AG04449 (cell line): ENCODE measurements around the gene MFRP.

Source experiments
- CTCF ChIA-PET: fragments of 350-600 bp; formaldehyde crosslinking; extraction: SDS; loops from one replicate; lab custom pipeline; 2021; ENCODE audit warnings: antibody characterized with exemption; lab: Yijun Ruan, JAX
- POLR2A ChIA-PET: fragments of 400-600, 350-600 bp; formaldehyde crosslinking; extraction: SDS; loops from one replicate; lab custom pipeline; 2020; ENCODE audit warnings: antibody characterized with exemption, inconsistent platforms; lab: Yijun Ruan, JAX
- DNase-seq: peaks from one replicate; pipeline ENCODE4 v3.0.0-alpha.2; 2010; ENCODE audit warnings: low read depth, low spot score
- H3K4me3 ChIP-seq: 2 replicates; pipeline ENCODE4 v1.5.1; 2011; ENCODE audit warnings: low read depth, mild to moderate bottlenecking, control low read depth, low read length
- TF ChIP-seq, protein P1 (sequence below): IDR thresholded peaks from one replicate; pipeline ENCODE4 v1.5.1; 2011; ENCODE audit warnings: mild to moderate bottlenecking, moderate library complexity, low read length, control low read depth, inconsistent platforms; ENCODE audit not compliant: insufficient read depth; ENCODE audit errors: missing control alignments

The MFRP gene

DNA sequence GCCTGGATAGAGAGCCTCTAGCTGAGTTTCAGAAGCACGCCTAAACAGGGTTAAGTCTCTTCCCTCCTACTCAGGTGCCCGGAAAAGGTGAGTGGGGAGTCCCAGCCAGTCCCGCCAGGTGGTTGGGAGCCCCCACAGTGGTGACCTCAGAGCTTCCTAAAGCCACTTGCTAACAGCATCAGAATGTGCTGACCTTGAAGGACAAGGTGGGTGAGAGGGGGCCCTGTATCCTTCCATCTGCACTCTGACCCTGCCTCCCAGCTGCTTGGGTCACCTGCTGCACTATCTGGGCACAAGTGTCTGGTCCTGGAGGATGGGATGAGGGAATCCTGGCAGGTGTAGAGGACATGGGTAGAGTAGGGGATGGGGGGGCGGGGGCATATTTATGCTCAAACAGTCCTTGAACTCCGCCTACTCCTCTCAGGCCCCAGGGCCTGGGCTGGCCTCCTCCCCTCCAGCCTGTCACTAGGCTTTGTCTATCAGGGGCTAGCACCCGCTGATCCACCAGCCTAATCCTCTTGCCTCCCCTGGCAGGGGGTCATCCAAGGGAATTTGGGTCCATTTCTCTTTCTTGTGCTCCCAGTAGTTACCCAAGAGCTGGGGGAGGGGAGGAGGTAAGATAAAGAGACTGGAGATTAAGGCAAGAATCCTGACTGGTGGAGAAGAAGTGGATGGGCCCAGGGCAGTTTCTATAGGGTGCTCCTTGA is 31.6 kb upstream of the MFRP start:
- CTCF ChIA-PET = interaction anchor here (0.7 to 21.7 kb wide), 9 partner anchors 10 to 97 kb away, joined by 4 to 425 read pairs (median 11); partner anchors contain the start of genes C1QTNF5 and MFRP
- no peak for DNase-seq
- H3K4me3 ChIP-seq = no peak overlapping the region
- POLR2A ChIA-PET = no interaction called here
- TF ChIP-seq, protein P1, sequence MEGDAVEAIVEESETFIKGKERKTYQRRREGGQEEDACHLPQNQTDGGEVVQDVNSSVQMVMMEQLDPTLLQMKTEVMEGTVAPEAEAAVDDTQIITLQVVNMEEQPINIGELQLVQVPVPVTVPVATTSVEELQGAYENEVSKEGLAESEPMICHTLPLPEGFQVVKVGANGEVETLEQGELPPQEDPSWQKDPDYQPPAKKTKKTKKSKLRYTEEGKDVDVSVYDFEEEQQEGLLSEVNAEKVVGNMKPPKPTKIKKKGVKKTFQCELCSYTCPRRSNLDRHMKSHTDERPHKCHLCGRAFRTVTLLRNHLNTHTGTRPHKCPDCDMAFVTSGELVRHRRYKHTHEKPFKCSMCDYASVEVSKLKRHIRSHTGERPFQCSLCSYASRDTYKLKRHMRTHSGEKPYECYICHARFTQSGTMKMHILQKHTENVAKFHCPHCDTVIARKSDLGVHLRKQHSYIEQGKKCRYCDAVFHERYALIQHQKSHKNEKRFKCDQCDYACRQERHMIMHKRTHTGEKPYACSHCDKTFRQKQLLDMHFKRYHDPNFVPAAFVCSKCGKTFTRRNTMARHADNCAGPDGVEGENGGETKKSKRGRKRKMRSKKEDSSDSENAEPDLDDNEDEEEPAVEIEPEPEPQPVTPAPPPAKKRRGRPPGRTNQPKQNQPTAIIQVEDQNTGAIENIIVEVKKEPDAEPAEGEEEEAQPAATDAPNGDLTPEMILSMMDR = no peak

GRCh38 chr11:119377112-119377901 is 30.8 kb upstream of the MFRP start:
- DNase-seq = no peak
- ChIA-PET CTCF (interaction anchor here (0.8 to 21.7 kb wide), 13 partner anchors 9 to 98 kb away, joined by 3 to 425 read pairs (median 9); partner anchors contain the start of genes C1QTNF5 and MFRP), POLR2A (no interaction called here)
- no peak overlapping the region for H3K4me3 ChIP-seq
- TF ChIP-seq, protein P1 = no peak

DNA sequence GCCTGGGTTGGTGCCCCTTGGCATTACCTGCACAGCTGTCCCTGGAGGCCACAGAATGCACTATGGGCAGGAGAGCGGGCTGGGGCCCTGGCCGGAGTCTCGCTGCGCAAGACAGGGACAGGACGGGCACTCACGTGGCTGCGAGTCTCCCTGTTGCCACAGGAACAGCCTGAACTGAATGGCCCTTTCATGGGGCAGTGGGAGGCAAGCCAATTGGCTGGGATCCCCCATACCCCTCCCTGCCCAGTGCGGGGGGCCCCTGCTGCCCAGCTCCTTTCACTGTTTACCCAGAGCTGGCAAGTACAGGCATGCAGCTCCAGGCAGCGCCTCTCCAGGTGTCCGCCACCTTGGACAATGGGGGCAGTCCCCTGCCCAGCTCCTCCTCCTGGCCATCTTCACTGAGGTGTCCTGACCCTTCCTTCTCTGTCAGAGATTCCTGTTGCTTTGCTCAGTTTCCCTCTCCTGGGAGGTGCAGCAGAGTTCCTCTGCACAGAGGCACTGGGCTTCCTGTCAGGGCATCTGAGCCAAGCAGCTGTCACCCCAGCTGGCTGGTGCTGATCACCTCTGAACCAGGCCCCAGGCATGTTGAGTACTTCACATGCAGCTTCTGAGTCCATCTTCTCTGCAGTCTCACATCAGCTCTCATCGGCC is 29.8 kb upstream of the MFRP start:
- ChIA-PET CTCF (interaction anchor here (0.8 to 21.7 kb wide), 21 partner anchors 8 to 291 kb away, joined by 3 to 425 read pairs (median 9); partner anchors contain the start of genes C1QTNF5, CBL, MFRP and USP2), POLR2A (no interaction called here)
- TF ChIP-seq, protein P1 = no peak
- no peak for DNase-seq
- no peak overlapping the region for H3K4me3 ChIP-seq

GRCh38 chr11:119375337-119376196 is 29.1 kb upstream of the MFRP start:
- no peak for DNase-seq
- TF ChIP-seq, protein P1 = no peak
- ChIA-PET POLR2A (interaction anchor here (0.5 to 0.9 kb wide), 3 partner anchors 8 to 100 kb away, joined by 3 read pairs; no protein-coding TSS in a partner anchor), CTCF (interaction anchor here (0.7 to 21.7 kb wide), 26 partner anchors 9 to 290 kb away, joined by 3 to 425 read pairs (median 10); partner anchors contain the start of genes C1QTNF5, CBL, MFRP and USP2)
- H3K4me3 ChIP-seq = no peak overlapping the region

- no peak overlapping the region for H3K4me3 ChIP-seq
- CTCF ChIA-PET = interaction anchor here (0.6 to 21.7 kb wide), 34 partner anchors 10 to 280 kb away, joined by 3 to 425 read pairs (median 7); partner anchors contain the start of genes C1QTNF5, CBL, MFRP and THY1
- POLR2A ChIA-PET = interaction anchor here (0.5 to 0.9 kb wide), 3 partner anchors 7 to 101 kb away, joined by 3 read pairs; no protein-coding TSS in a partner anchor
- DNase-seq = no peak
- TF ChIP-seq, protein P1 = no peak
Observed at GRCh38 chr11:119374632-119375336, 28.3 kb upstream of the MFRP start.
